Measurements from ENCODE around the gene LAMB2. TPM values are rescaled to one million over a fixed set of nuclear protein-coding genes. Genes with fewer than 3 reads are reported as not detected.

Gene LAMB2
- total RNA-seq, 2 donors from 2014 or later = 1,056 to 1,180 TPM

DNA sequence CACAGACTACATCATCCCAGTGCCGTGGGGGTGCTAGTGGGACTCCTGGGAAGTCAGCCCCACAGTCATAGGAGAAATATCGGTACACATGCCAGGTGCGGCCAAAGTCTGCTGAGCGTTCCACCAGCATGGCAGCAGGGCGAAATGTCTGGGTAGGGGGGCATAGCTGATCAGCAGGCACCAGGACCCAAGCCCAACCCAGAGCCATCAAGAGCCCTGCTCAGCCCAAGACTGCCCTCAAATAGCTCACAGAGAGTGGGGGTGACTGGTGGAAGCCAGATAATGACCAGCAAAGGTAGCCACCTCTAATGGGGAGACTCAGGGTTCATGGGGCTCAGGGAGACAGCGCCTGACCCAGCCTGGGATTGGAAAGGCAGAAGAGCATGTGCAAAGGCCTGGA lies 1.3 kb downstream of the LAMB2 start:
- TF ChIP-seq, protein P1, sequence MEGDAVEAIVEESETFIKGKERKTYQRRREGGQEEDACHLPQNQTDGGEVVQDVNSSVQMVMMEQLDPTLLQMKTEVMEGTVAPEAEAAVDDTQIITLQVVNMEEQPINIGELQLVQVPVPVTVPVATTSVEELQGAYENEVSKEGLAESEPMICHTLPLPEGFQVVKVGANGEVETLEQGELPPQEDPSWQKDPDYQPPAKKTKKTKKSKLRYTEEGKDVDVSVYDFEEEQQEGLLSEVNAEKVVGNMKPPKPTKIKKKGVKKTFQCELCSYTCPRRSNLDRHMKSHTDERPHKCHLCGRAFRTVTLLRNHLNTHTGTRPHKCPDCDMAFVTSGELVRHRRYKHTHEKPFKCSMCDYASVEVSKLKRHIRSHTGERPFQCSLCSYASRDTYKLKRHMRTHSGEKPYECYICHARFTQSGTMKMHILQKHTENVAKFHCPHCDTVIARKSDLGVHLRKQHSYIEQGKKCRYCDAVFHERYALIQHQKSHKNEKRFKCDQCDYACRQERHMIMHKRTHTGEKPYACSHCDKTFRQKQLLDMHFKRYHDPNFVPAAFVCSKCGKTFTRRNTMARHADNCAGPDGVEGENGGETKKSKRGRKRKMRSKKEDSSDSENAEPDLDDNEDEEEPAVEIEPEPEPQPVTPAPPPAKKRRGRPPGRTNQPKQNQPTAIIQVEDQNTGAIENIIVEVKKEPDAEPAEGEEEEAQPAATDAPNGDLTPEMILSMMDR (IDR thresholded peaks at IDR 0.05) = no peak
- no peaks in the 10 kb centered on the region for H3K9me3 ChIP-seq

DNA sequence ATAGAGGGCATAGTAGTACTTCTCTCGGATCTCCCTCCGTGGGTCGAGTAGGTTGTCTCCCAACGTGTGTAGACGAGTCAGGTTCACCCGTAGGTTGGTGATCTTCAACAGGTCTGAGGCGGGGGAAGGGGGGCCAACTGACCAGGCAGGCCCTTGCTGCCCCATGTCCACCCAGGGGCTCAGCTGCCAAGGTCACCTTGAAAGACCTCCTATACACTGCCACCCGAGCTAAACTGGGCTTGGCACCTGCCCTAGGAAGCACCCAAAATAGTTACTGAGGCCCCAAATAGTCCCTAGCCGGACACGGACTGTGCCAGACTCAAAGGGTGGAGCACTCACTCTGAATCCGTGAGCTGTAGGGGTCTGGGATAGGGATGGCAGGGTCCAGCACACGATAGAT lies 1.8 kb downstream of the LAMB2 start:
- Histone ChIP-seq H3K4me3 (peak overlapping the region; percentile 67 to 78), H3K27ac (peak overlapping the region; percentile 90 to 92), H3K36me3 (peaks cover 54% of the 10 kb centered on the region), H3K9me3 (no peaks in the 10 kb centered on the region), H3K27me3 (no peaks in the 10 kb centered on the region), H3K4me1 (peaks cover 0 to 31% of the 10 kb centered on the region in 2 donors)
- TF ChIP-seq, protein P1 (IDR thresholded peaks at IDR 0.05) = no peak
- DNase-seq (ENCODE audit: low spot score) = no peak

More for the DNA sequence above, 1.3 kb downstream of the LAMB2 start:
- H3K27me3 ChIP-seq = no peaks in the 10 kb centered on the region
- no peak for DNase-seq (ENCODE audit: low spot score)
- H3K4me1 ChIP-seq = peaks cover 0 to 31% of the 10 kb centered on the region in 2 donors
- H3K4me3 ChIP-seq = peak overlapping the region; percentile 67 to 78
- H3K27ac ChIP-seq = peak overlapping the region; percentile 90 to 92
- peaks cover 49% of the 10 kb centered on the region for H3K36me3 ChIP-seq

DNA sequence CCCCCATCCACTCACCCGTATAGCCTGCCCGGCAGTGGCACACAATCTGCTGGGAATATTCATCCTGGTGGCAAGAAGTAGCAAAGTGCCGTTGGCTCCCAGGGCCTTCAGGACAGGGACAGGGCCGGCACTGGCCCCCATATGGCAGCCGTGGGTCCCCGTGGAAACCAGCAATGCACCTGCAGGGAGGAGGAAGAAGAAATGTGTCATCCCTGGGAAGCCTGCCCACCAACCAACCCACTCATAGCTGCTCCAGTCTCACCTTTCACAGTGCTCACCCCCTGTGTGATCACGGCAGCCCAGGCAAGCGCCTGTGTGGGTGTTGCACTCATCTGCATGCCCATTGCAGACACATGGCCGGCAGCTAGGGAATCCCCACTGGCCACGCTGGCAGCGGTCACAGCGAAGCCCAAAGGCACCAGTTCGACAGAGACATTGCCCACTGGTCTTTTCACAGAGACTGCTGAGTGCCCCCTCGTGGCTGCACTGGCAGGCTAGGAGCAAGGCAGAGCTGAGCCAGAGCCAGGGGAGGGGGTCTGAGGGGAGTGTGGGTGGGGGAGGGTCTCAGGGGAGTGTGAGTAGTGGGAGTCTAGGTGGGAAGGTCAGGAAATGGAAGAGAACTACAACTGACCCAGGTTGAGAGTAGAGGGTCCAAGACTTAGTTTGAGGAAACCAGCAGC lies 7.7 kb downstream of the LAMB2 start:
- Histone ChIP-seq H3K27ac (no peak overlapping the region), H3K4me1 (peaks cover 0 to 11% of the 10 kb centered on the region in 2 donors), H3K4me3 (no peak overlapping the region), H3K27me3 (no peaks in the 10 kb centered on the region), H3K36me3 (peaks cover 89% of the 10 kb centered on the region), H3K9me3 (no peaks in the 10 kb centered on the region)
- TF ChIP-seq, protein P1 (IDR thresholded peaks at IDR 0.05) = no peak
- DNase-seq (ENCODE audit: low spot score) = no peak

DNA sequence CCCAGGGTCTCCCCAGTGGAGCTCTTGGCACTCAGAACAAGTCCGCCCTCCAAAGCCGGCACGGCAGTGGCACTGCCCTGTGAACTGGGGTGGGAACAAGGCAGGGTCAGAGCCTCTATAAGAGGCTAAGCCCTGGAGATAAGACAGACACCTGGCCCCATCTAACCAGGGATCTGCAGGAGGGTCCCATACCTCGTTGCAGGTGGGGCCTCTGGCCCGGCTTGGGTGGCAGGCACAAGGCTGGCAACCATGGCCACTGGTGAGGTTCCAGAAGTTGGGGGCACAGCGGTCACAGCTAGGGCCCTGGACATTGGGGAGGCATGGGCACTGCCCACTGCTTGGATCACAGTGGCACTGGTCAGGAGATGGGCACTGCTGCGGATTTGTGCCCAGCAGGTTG lies 8.6 kb downstream of the LAMB2 start:
- DNase-seq (ENCODE audit: low spot score) = no peak
- no peak overlapping the region for H3K27ac ChIP-seq
- peaks cover 80% of the 10 kb centered on the region for H3K36me3 ChIP-seq

DNA sequence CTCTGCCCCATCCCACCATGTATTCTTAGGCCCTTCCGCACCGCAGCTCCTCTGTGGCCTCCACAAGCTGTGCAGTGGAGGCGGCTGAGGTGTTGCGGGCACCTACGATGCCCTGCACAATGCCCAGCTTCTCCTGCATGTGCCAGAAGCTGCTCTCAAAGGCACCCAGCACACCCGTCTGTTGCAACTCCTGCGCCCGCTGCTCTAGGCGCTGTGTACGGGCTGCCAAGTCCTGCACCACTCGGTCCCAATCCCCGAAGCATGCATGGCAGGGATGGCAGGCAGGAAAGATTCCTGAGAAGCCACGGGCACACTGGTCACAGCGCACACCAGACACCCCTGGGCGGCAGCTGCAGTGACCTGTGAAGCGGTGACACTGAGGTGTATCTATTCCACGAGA lies 9.2 kb downstream of the LAMB2 start:
- Histone ChIP-seq H3K4me3 (no peak overlapping the region), H3K9me3 (no peaks in the 10 kb centered on the region), H3K27me3 (no peaks in the 10 kb centered on the region), H3K27ac (no peak overlapping the region), H3K36me3 (peaks cover 77% of the 10 kb centered on the region), H3K4me1 (peaks cover 0 to 17% of the 10 kb centered on the region in 2 donors)
- no peak for DNase-seq (ENCODE audit: low spot score)
- TF ChIP-seq, protein P1 (IDR thresholded peaks at IDR 0.05) = no peak

More for the DNA sequence above, 8.6 kb downstream of the LAMB2 start:
- Histone ChIP-seq H3K9me3 (no peaks in the 10 kb centered on the region), H3K4me1 (peaks cover 0 to 11% of the 10 kb centered on the region in 2 donors), H3K27me3 (no peaks in the 10 kb centered on the region), H3K4me3 (no peak overlapping the region)
- TF ChIP-seq, protein P1 (IDR thresholded peaks at IDR 0.05) = no peak

Data from right atrium auricular region (tissue), 2 donors.